Liver (tissue), 3 donors: ENCODE measurements around the gene ARPC5L.

Experiments used
- RAD21 ChIP-seq, 2 donors: IDR thresholded peaks; 2 replicates each; pipeline ENCODE4 v1.6.1; 2016; ENCODE audit warnings: antibody characterized with exemption in 2 of 2, mild to moderate bottlenecking in 2 of 2
- TAF1 ChIP-seq: conservative IDR thresholded peaks from 2 replicates; pipeline ENCODE4 v1.6.1; 2016; ENCODE audit warnings: antibody characterized with exemption, mild to moderate bottlenecking
- TF ChIP-seq, protein P1 (sequence below): fragments of 150-350 bp; IDR thresholded peaks from 2 replicates; pipeline ENCODE4 v1.5.1; 2017; ENCODE audit warnings: improper control_type of control experiment, low read depth, low read length; ENCODE audit not compliant: missing input control
- TF ChIP-seq, protein P2 (sequence below): IDR thresholded peaks from 2 replicates; pipeline ENCODE4 v1.6.1; 2016; ENCODE audit warnings: antibody characterized with exemption, mild to moderate bottlenecking
- TF ChIP-seq, protein P3 (sequence below): IDR thresholded peaks from 2 replicates; pipeline ENCODE4 v1.6.1; 2016; ENCODE audit warnings: antibody characterized with exemption
- donor health status: healthy.
- donor health status: healthy.

DNA sequence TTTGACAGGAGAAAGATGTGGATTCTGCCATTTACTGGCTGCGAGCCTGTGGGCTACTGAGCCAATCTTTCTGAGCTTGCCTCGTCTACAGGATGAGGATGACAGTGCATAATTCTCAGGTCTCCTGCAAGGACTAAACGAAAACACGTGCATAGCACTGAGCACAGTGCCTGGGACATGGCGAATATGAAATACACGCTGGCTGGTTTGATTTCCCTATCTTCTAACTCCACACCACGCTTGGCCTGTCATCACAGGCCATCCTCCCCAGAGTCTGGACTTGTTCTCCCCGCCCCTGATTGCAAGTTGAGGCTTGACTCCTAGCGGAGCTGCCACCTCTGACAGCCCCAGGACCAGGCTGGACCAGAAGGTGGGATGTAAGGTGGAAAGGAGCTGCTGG is 37.9 kb downstream of the ARPC5L start:
- TF ChIP-seq, protein P1, sequence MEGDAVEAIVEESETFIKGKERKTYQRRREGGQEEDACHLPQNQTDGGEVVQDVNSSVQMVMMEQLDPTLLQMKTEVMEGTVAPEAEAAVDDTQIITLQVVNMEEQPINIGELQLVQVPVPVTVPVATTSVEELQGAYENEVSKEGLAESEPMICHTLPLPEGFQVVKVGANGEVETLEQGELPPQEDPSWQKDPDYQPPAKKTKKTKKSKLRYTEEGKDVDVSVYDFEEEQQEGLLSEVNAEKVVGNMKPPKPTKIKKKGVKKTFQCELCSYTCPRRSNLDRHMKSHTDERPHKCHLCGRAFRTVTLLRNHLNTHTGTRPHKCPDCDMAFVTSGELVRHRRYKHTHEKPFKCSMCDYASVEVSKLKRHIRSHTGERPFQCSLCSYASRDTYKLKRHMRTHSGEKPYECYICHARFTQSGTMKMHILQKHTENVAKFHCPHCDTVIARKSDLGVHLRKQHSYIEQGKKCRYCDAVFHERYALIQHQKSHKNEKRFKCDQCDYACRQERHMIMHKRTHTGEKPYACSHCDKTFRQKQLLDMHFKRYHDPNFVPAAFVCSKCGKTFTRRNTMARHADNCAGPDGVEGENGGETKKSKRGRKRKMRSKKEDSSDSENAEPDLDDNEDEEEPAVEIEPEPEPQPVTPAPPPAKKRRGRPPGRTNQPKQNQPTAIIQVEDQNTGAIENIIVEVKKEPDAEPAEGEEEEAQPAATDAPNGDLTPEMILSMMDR = no peak
- TF ChIP-seq, protein P2, sequence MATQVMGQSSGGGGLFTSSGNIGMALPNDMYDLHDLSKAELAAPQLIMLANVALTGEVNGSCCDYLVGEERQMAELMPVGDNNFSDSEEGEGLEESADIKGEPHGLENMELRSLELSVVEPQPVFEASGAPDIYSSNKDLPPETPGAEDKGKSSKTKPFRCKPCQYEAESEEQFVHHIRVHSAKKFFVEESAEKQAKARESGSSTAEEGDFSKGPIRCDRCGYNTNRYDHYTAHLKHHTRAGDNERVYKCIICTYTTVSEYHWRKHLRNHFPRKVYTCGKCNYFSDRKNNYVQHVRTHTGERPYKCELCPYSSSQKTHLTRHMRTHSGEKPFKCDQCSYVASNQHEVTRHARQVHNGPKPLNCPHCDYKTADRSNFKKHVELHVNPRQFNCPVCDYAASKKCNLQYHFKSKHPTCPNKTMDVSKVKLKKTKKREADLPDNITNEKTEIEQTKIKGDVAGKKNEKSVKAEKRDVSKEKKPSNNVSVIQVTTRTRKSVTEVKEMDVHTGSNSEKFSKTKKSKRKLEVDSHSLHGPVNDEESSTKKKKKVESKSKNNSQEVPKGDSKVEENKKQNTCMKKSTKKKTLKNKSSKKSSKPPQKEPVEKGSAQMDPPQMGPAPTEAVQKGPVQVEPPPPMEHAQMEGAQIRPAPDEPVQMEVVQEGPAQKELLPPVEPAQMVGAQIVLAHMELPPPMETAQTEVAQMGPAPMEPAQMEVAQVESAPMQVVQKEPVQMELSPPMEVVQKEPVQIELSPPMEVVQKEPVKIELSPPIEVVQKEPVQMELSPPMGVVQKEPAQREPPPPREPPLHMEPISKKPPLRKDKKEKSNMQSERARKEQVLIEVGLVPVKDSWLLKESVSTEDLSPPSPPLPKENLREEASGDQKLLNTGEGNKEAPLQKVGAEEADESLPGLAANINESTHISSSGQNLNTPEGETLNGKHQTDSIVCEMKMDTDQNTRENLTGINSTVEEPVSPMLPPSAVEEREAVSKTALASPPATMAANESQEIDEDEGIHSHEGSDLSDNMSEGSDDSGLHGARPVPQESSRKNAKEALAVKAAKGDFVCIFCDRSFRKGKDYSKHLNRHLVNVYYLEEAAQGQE = no peak
- TF ChIP-seq RAD21 (IDR thresholded peaks at IDR 0.05) (no peak), TAF1 (no peak)
- TF ChIP-seq, protein P3, sequence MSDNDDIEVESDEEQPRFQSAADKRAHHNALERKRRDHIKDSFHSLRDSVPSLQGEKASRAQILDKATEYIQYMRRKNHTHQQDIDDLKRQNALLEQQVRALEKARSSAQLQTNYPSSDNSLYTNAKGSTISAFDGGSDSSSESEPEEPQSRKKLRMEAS = no peak
